PC-3 (cell line): ENCODE measurements around the gene BCL6. TPM values are rescaled to one million over a fixed set of nuclear protein-coding genes. Genes with fewer than 3 reads are reported as not detected.
A peak's percentile ranks its signal among the peaks of the same experiment; 100 is the strongest.

Experiments used
- ATAC-seq: fragments of 200-7000 bp; cut with Tn5 transposase; 2 replicates; pipeline ENCODE4 v1.9.1; 2020; ENCODE audit warnings: mild to moderate bottlenecking, moderate library complexity
- BruUV-seq: library from RNA; stranded (reverse); fragments of 400-500 nt; replicated peaks from 2 replicates; lab custom pipeline; 2021; lab: Mats Ljungman, UMichigan
- CTCF ChIA-PET: fragments of 300-600 bp; sonication (Branson Sonifier 250); formaldehyde crosslinking; loops from one replicate; lab custom pipeline; 2022; ENCODE audit warnings: antibody characterized with exemption; lab: Charles Lee
- POLR2A ChIA-PET: fragments of 300-600 bp; sonication (Branson Sonifier 250); formaldehyde crosslinking; loops from one replicate; lab custom pipeline; 2022; ENCODE audit warnings: antibody characterized with exemption; ENCODE audit not compliant: unreplicated experiment; lab: Charles Lee
- DNase-seq: peaks from one replicate; pipeline ENCODE4 v3.0.0-alpha.2; 2015
- H2AFZ ChIP-seq: fragments of 300-600 bp; sonication (generic); 2 replicates; pipeline ENCODE4 v1.6.0; 2016; ENCODE audit warnings: antibody characterized with exemption, low read length
- H3F3A ChIP-seq: fragments of 300-600 bp; sonication (generic); one replicate; pipeline ENCODE4 v1.6.0; 2017; ENCODE audit warnings: antibody characterized with exemption, low read length, control low read depth, mild to moderate bottlenecking; ENCODE audit not compliant: unreplicated experiment
- H3K27ac ChIP-seq: fragments of 300-600 bp; sonication (generic); 2 replicates; pipeline ENCODE4 v1.5.1; 2016; ENCODE audit warnings: mild to moderate bottlenecking, low read length
- H3K27me3 ChIP-seq: fragments of 300-600 bp; sonication (generic); 2 replicates; pipeline ENCODE4 v1.6.1; 2016; ENCODE audit warnings: low read length, mixed read lengths
- H3K36me3 ChIP-seq: fragments of 300-600 bp; sonication (generic); 2 replicates; pipeline ENCODE4 v1.6.1; 2016; ENCODE audit warnings: low read depth, mixed run types, low read length, mixed read lengths
- H3K4me1 ChIP-seq: fragments of 300-600 bp; sonication (generic); 2 replicates; pipeline ENCODE4 v1.5.1; 2016; ENCODE audit warnings: low read length; ENCODE audit not compliant: insufficient read depth
- H3K4me2 ChIP-seq: fragments of 300-600 bp; sonication (generic); 2 replicates; pipeline ENCODE4 v1.6.0; 2016; ENCODE audit warnings: low read length
- H3K4me3 ChIP-seq: fragments of 300-600 bp; sonication (generic); 2 replicates; pipeline ENCODE4 v1.5.1; 2016; ENCODE audit warnings: mild to moderate bottlenecking, low read length, mixed read lengths
- H3K79me2 ChIP-seq: fragments of 300-600 bp; sonication (generic); 2 replicates; pipeline ENCODE4 v1.6.1; 2017; ENCODE audit warnings: low read length, mixed read lengths
- H3K9ac ChIP-seq: fragments of 300-600 bp; sonication (generic); 2 replicates; pipeline ENCODE4 v1.6.0; 2016; ENCODE audit warnings: mild to moderate bottlenecking, low read length
- H3K9me2 ChIP-seq: fragments of 300-600 bp; sonication (generic); replicated peaks from 2 replicates; pipeline ENCODE4 v1.6.1; 2016; ENCODE audit warnings: mixed run types, low read length, mixed read lengths
- H3K9me3 ChIP-seq: fragments of 300-600 bp; sonication (generic); 2 replicates; pipeline ENCODE4 v1.6.1; 2016; ENCODE audit warnings: low read length, mixed read lengths
- H4K20me1 ChIP-seq: fragments of 300-600 bp; sonication (generic); 2 replicates; pipeline ENCODE4 v1.6.1; 2016; ENCODE audit warnings: low read length, mixed read lengths
- CTCF ChIP-seq: fragments of 300-600 bp; sonication (generic); conservative IDR thresholded peaks from 2 replicates; pipeline ENCODE4 v1.5.1; 2017; ENCODE audit warnings: antibody characterized with exemption, low read depth, mild to moderate bottlenecking, low read length
- EZH2 ChIP-seq: fragments of 300-600 bp; sonication (generic); IDR thresholded peaks from one replicate; pipeline ENCODE4 v1.6.1; 2017; ENCODE audit warnings: antibody characterized with exemption, mild to moderate bottlenecking, low read length; ENCODE audit not compliant: unreplicated experiment
- EZH2phosphoT487 ChIP-seq: fragments of 300-600 bp; sonication (generic); IDR thresholded peaks from 2 replicates; pipeline ENCODE4 v1.6.1; 2018; ENCODE audit warnings: mild to moderate bottlenecking, antibody characterized with exemption, low read length, borderline replicate concordance
- intact Hi-C: fragments of 100-400 bp; cut with micrococcal nuclease; formaldehyde crosslinking; loops from 2 replicates; pipeline ENCODE4 v1.9.0; 2023
- total RNA-seq: library from RNA; depleted of rRNA; stranded (reverse); fragments of >200 nt; gene quantifications from 2 replicates; pipeline ENCODE4 v1.2.3, GENCODE V29; 2014

Gene BCL6
- total RNA-seq, 1 experiment from 2014 or later: 11.8 TPM

GRCh38 chr3:187750513-187751123 is 5.3 kb upstream of the BCL6 start:
- no peaks in the 10 kb centered on the region for H3K9me3 ChIP-seq
- no peaks in the 10 kb centered on the region for H4K20me1 ChIP-seq
- ChIA-PET CTCF (interaction anchor here (0.6 to 1.1 kb wide), 4 partner anchors 12 to 167 kb away, joined by 3 read pairs; no protein-coding TSS in a partner anchor), POLR2A (interaction anchor here (0.6 to 0.7 kb wide), 3 partner anchors 26 to 241 kb away, joined by 3 to 4 read pairs (median 3); no protein-coding TSS in a partner anchor)
- no peaks in the 10 kb centered on the region for H3K27me3 ChIP-seq
- H2AFZ ChIP-seq: peak overlapping the region; percentile 97
- peaks cover 39% of the 10 kb centered on the region for H3K4me1 ChIP-seq
- no peaks in the 10 kb centered on the region for H3K79me2 ChIP-seq
- peak overlapping the region; percentile 75 for H3K27ac ChIP-seq
- ATAC-seq: peak; percentile 27
- peak overlapping the region; percentile 56 for H3K9ac ChIP-seq
- DNase-seq: peak; percentile 48
- H3K4me2 ChIP-seq: peak overlapping the region; percentile 96
- no peaks in the 10 kb centered on the region for H3F3A ChIP-seq
- TF ChIP-seq CTCF: no peak
- no peak for TF ChIP-seq EZH2
- no peak for TF ChIP-seq EZH2phosphoT487
- no TSS peak for BruUV-seq
- no peaks in the 10 kb centered on the region for H3K9me2 ChIP-seq
- no peaks in the 10 kb centered on the region for H3K36me3 ChIP-seq
- peak overlapping the region; percentile 72 for H3K4me3 ChIP-seq
- intact Hi-C loops: loop anchor here (1.0 to 2.0 kb wide), 2 partner anchors 59 to 128 kb away; no protein-coding TSS in a partner anchor

- H3K79me2 ChIP-seq: peaks cover under 1% of the 10 kb centered on the region; the same call in 1 of the 2 replicates
- peak overlapping the region; percentile 97 for H2AFZ ChIP-seq
- ATAC-seq (peak; percentile 60), DNase-seq (peak; percentile 95)
- H3K4me1 ChIP-seq: peaks cover 39% of the 10 kb centered on the region
- H3K9me3 ChIP-seq: no peaks in the 10 kb centered on the region
- peak overlapping the region; percentile 56 for H3K9ac ChIP-seq
- no peaks in the 10 kb centered on the region for H3K27me3 ChIP-seq
- H3F3A ChIP-seq: no peaks in the 10 kb centered on the region
- ChIA-PET POLR2A (interaction anchor here (0.6 to 0.7 kb wide), 3 partner anchors 27 to 189 kb away, joined by 3 to 4 read pairs (median 3); no protein-coding TSS in a partner anchor), CTCF (interaction anchor here (0.6 to 1.1 kb wide), 4 partner anchors 11 to 168 kb away, joined by 3 read pairs; no protein-coding TSS in a partner anchor)
- no peaks in the 10 kb centered on the region for H4K20me1 ChIP-seq
- H3K36me3 ChIP-seq: no peaks in the 10 kb centered on the region
- no TSS peak for BruUV-seq
- no peaks in the 10 kb centered on the region for H3K9me2 ChIP-seq
- H3K4me3 ChIP-seq: peak overlapping the region; percentile 72
- peak overlapping the region; percentile 96 for H3K4me2 ChIP-seq
- TF ChIP-seq EZH2: no peak
- H3K27ac ChIP-seq: peak overlapping the region; percentile 75
- intact Hi-C loops: loop anchor here (1.0 to 2.0 kb wide), 2 partner anchors 59 to 129 kb away; no protein-coding TSS in a partner anchor
Measured at GRCh38 chr3:187750006-187750512, 4.8 kb upstream of the BCL6 start.

GRCh38 chr3:187748050-187748481 is 2.8 kb upstream of the BCL6 start:
- ChIA-PET POLR2A (interaction anchor here (0.7 kb wide), 2 partner anchors 195 to 786 kb away, joined by 3 to 6 read pairs; no protein-coding TSS in a partner anchor), CTCF (interaction anchor here (0.5 to 1.2 kb wide), 2 partner anchors 302 to 1207 kb away, joined by 4 read pairs; no protein-coding TSS in a partner anchor)
- DNase-seq (peak; percentile 96), ATAC-seq (peak; percentile 30)
- no peaks in the 10 kb centered on the region for H3K36me3 ChIP-seq
- H3F3A ChIP-seq: no peaks in the 10 kb centered on the region
- H3K9ac ChIP-seq: no peak overlapping the region
- no peaks in the 10 kb centered on the region for H3K9me2 ChIP-seq
- H3K27ac ChIP-seq: no peak overlapping the region
- H2AFZ ChIP-seq: no peak overlapping the region
- TF ChIP-seq CTCF: peak; percentile 98
- no peak for TF ChIP-seq EZH2phosphoT487
- intact Hi-C loops: loop anchor here (1.0 to 10.0 kb wide), 4 partner anchors 166 to 939 kb away; no protein-coding TSS in a partner anchor
- no peaks in the 10 kb centered on the region for H3K9me3 ChIP-seq
- BruUV-seq: no TSS peak
- no peaks in the 10 kb centered on the region for H3K27me3 ChIP-seq
- peaks cover 20% of the 10 kb centered on the region for H3K79me2 ChIP-seq
- peak overlapping the region; percentile 23; the same call in 1 of the 2 replicates for H3K4me2 ChIP-seq
- H4K20me1 ChIP-seq: no peaks in the 10 kb centered on the region
- no peak overlapping the region for H3K4me3 ChIP-seq
- peaks cover 39% of the 10 kb centered on the region for H3K4me1 ChIP-seq
